ENCODE measurements around the gene AP3B1.

- TF ChIP-seq CTCF (IDR thresholded peaks at IDR 0.05; ENCODE audit: insufficient read depth, low read length) (no peak), POLR2AphosphoS5 (IDR thresholded peaks at IDR 0.05; ENCODE audit: low read depth) (no peak), GABPA (IDR thresholded peaks at IDR 0.05; ENCODE audit: low read depth) (no peak)
Observed at GRCh38 chr5:78056053-78056452, 238.4 kb downstream of the AP3B1 start.
